ENCODE results near the gene OR14A2.
"Not testable (repeated sequence)": the region's sequence is repeated elsewhere in the genome, so short reads cannot be mapped to it uniquely, and the experiment has no call there.

Gene OR14A2

DNA sequence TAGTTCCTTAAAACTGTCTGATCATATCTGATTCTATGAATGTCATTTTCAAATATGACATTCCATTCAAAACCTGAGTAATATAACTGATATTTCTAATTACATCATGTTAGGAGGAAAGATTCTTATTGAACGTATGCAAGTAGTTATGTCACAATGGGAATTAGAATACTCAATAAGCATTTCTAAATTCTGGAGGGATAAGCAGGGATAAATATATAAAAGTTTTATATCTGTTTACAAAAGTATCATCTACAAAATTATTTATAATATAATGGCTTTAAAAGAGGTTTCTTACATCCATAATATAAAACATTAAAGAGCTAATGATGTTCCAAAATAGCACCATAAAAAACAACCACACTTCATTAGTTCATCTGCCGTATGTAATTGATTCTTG is at the start of gene OR14A2:
Gene OR14A2, minus strand, starts transcription at position 101 of the 400 bp plus-strand sequence.
- DNase-seq (ENCODE audit: low read depth in 2 of 2), result no peak

DNA sequence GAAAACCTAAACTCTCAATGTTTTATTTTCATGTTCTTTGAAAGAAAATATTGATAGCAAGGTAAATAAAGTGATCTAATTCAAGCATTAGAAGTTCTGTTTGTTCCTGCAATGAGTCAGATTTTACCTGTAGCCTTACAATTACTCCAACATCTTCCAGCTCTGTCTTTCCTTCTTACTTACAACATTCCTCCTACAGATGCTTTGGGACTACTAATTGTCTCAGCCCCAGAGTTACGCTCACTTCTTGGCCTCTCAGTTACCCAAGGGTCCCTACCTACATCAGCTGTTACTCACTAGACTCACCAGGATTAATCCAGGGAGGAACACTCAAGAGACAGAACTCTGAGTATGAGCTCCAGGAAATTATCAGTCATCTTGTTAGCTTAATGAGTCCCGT is 49.6 kb upstream of the OR14A2 start:
- no peak for DNase-seq (ENCODE audit: low read depth in 2 of 2)

DNA sequence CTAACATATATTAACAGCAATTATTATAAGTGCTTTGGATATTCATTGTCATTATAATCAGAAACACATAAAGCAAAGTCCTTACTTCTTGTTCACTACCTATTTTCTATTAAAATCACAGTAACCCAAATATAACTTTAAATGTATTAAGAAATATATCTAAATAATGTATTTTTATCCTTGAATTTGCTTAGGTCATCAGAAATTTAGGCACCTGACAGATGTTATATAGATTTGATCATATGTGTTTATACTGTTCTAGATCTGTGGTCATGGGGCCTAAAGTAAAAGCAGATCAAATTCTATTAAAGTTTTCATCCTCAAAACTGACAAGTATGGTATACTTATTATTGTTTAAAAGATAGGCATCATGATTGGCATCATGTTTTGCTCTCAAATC is 21.7 kb upstream of the OR14A2 start:
- DNase-seq (ENCODE audit: low read depth in 2 of 2), result no peak

DNA sequence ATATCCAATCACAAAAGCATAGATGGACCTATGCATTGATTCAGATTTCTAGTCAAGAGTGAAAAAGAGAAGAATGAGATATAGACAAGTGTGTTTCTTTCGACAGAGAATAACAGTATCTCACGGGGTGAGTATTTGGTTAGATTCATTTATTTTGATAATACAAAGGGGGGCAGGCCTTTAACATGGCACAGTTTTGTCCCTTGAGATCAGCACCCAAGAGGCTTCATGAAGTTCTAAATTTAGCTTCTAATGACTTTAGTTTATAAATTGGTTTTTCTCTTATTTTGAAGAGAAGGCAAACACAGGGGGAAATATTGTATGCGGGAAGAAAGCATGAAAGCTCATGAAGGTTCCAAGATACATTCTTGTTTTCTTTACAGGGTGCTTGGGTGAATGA is 12.5 kb upstream of the OR14A2 start, which contains the start of gene OR1C1:
Gene OR1C1, minus strand, starts transcription at position 101 of the 400 bp plus-strand sequence. CDS start 2,150 bp downstream, outside the sequence.
- DNase-seq (ENCODE audit: low read depth in 2 of 2), result no peak

GRCh38 chr1:247754311-247754710 is 6.4 kb upstream of the OR14A2 start:
- not testable (repeated sequence) for DNase-seq (ENCODE audit: low read depth in 2 of 2)

DNA sequence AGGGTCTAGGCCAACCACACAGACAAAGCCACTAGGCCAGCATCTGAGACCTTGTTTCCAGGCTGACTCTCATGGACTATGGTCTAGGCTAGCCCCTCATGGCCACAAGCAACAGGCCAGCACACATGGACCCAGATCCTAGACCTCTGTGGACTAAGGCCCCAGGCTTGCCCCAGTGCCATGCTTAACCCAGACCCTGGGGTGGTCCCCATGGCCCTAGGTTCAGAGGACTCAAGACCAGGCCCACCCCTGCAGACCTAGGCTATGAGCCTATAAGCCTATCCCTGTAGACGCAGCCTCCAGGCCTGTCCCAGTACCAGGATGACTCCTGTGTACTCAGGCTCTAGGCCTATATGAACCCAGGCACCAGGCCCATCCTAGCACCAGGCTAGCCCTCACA is 1.9 kb upstream of the OR14A2 start:
- no peak for DNase-seq (ENCODE audit: low read depth in 2 of 2)

DNA sequence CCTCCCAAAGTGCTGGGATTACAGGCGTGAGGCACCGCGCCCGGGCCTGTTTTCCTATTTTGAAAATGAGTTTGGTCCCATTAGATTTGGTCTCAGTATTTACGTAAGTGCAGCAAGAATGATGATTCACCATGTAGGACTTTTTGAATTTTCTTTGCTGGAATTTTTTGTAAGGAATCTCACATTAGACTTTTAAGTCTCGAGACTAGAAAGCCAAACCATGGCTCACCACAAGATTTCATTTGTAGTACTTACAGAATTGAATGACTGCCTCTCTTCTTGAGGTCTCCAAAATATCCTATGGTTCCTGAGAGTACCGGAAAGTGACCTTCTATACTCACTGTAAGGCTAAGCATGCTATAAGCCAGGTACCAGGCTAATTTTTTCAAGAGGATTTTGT is 325 bp downstream of the OR14A2 start:
- DNase-seq (ENCODE audit: low read depth in 2 of 2), result no peak

GRCh38 chr1:247746391-247746935 is 1.5 kb downstream of the OR14A2 start:
- DNase-seq (ENCODE audit: low read depth in 2 of 2), result no peak

GRCh38 chr1:247742215-247742760 is 5.7 kb downstream of the OR14A2 start:
- DNase-seq (ENCODE audit: low read depth in 2 of 2), result not testable (repeated sequence)

DNA sequence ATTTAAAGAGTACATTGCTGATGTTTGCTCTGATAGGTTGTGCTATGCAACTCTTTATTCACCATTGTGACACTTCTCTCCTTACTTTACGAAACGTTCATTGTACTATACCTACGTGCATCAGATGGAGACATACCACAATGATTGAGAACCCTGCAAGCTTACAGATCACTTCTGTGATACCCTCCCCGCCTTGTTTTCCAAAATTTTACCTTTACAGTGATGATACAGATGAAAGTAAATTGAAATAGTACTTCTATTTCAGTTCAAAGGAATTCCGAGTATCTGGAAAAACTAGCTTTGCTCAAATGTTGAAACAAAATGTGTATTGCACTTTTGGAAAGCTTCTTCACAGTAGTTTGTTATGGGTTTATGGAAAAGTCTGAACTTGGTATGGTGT is 6.2 kb downstream of the OR14A2 start:
- no peak for DNase-seq (ENCODE audit: low read depth in 2 of 2)

DNA sequence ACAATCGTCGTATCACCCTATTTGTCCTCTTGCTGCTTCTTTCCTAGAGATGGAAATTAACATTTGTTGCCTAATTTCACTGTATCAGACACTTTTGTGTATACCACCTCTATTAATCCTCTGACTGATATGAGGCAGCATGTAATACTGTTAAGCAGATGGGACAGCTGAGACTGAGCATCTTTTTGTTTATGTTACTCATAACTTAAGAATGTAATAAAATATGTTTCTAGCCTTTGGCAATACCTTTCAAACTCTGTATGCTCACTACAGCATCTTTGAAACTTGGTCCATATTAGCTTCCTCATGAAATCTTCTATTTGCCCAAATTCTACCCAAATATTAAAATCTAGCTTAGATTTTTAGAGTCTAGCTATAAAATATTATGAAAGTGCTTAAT is 7.2 kb downstream of the OR14A2 start:
- DNase-seq (ENCODE audit: low read depth in 2 of 2), result no peak

- no peak for DNase-seq (ENCODE audit: low read depth in 2 of 2)
Observed at GRCh38 chr1:247738315-247738714, 9.6 kb downstream of the OR14A2 start, which contains the start of gene OR14K1. TSS of gene OR14K1 (plus strand) at chr1:247738615. CDS start at chr1:247738615, 0 bp downstream.

- DNase-seq (ENCODE audit: low read depth in 2 of 2), result no peak
Observed at GRCh38 chr1:247721222-247721621, 26.7 kb downstream of the OR14A2 start.

- no peak for DNase-seq (ENCODE audit: low read depth in 2 of 2)
Observed at GRCh38 chr1:247716546-247716945, 31.4 kb downstream of the OR14A2 start, which contains the start of gene OR6F1. TSS of gene OR6F1 (minus strand) at chr1:247716646. CDS start at chr1:247712755, 3,891 bp downstream.

DNA sequence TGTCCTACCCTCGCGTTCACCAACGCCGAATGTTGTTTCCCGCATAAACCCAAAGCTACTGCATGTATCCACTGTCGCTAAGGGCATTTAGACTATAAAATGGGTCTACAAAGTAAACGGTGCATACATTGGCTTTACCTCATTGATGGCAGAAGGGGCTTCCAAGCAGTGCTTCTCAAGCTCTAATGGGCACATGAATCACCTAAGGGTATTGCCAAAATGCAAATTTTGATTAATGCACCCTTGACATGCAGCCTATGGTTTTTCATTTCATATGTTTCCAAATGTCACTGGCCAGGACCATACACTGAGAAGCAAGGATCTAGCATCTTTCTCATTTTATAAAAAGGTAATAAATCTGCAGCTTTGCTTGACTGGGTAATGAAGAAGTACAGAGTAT is 34.2 kb downstream of the OR14A2 start:
- DNase-seq (ENCODE audit: low read depth in 2 of 2), result no peak

- DNase-seq (ENCODE audit: low read depth in 2 of 2), result not testable (repeated sequence)
Observed at GRCh38 chr1:247710681-247711080, 37.3 kb downstream of the OR14A2 start.

- no peak for DNase-seq (ENCODE audit: low read depth in 2 of 2)
Observed at GRCh38 chr1:247701338-247701737, 46.6 kb downstream of the OR14A2 start.

DNA sequence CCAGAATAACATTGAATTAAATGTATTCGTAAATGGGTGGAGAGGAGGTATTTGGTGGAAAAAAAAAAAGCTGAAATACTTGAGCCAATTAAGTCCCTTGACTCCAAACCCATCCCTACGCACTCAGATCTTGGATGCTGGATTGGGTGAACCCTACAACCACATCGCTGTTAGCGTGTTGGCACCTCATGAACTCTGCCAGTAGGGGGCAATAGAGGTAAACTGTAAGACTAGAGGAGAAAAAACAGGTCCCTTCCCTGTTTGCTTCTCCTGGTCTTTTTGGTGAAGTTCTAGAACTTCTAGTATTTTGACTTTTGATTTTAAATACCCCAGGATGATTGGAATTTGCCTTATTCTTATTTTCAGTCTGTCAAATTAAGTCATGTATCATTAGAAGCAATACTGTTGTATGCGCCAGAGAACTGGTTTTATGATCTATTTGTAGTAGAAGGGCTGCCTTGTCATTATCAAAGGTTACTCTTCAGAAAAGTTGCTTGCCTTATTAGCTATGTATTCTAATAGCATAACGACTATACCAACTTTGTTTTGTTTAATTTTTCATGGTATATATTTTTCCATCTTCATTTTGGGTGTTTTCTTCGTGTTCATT is 66.5 kb downstream of the OR14A2 start:
- peak in 1 of 2 donors; percentile 1 for DNase-seq (ENCODE audit: low read depth in 2 of 2)

- no peak for DNase-seq (ENCODE audit: low read depth in 2 of 2)
Observed at GRCh38 chr1:247680171-247680570, 67.8 kb downstream of the OR14A2 start.

DNA sequence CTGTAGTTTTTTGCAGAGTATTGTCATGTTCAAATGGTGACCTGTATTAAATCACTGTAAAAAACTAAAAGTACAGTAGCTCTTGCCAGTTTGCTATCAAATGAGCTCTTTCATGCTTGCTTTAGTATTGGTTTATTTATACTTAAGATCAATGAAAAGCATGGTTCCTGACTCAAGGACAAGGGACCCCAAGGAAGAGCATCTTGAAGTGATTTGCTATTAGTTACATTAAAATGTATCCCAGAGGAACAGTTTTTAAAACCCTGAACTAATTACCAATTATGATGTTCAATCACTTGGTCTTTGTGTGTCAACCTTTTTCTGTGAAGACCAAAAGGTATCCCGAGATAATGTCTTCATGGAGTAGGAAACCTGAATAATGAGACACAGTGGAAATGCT is 68.3 kb downstream of the OR14A2 start, which contains the start of gene OR13G1:
Gene OR13G1, minus strand, starts transcription at position 101 of the 400 bp plus-strand sequence. CDS start 6,698 bp downstream, outside the sequence.
- DNase-seq (ENCODE audit: low read depth in 2 of 2), result no peak
